GM18511 (cell line): ENCODE results near the gene EPHA2.

Source experiments
- ATAC-seq: cut with Tn5 transposase; IDR thresholded peaks from one replicate; pipeline ENCODE4 v1.9.1; 2021; ENCODE audit warnings: mild to moderate bottlenecking, moderate library complexity; ENCODE audit not compliant: unreplicated experiment

Gene EPHA2

DNA sequence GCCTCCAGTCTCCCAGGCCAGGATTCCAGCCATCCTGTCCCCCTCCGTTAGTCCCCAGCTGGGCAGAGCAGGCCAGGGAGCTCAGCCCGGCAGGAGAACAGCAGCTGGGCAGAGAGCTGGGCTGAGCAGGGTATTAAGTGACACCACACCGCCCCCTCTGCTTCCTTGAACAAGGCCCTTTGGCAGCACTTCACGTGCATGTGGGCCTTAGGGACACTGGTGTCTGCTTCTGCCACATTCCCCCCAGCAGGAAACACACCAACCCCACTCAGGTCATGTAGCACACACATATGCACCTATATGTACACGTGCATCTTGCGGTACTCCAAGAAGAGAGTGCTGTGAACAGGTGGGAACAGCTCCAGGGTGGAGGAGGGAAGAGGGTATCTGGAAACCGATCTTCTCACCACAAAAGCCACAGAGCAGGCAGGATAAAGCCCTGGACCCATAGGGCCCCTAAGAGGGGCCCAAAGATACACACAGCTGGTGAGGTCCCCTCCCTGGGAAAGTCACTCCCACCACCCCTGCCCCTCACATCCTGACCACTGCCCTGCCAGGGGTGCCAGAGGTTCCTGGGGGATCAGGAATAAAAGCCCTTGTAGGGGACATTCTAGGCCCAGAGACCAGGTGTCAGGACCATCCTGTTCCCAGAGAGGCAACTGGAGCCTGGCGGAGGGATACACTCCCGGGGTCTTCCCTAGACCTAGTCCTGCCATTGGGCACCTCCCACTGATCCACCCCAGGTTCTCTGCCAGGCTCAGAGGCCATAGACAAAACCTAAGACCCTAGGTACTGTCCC is 4.5 kb downstream of the EPHA2 start:
- no peak for ATAC-seq

DNA sequence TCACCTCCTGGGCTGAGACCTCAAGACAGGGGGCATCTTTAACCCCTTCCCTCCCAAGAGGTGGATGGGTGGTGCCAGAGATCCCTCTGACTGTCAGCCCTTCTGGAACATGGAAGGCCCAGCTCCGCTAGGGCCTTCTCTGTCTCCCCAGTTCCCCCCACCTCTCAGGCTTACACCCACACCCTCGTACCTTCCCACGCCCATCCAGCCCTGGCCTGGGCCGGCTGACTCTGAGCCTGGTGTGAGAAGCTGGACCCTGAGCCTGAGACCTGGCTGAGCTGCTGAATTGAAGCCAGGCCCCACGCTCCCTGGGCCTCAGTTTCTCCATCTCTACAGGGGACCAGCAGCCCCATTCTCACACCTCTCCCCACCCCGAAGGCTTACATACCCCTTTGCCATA is 5.4 kb downstream of the EPHA2 start:
- no peak for ATAC-seq

DNA sequence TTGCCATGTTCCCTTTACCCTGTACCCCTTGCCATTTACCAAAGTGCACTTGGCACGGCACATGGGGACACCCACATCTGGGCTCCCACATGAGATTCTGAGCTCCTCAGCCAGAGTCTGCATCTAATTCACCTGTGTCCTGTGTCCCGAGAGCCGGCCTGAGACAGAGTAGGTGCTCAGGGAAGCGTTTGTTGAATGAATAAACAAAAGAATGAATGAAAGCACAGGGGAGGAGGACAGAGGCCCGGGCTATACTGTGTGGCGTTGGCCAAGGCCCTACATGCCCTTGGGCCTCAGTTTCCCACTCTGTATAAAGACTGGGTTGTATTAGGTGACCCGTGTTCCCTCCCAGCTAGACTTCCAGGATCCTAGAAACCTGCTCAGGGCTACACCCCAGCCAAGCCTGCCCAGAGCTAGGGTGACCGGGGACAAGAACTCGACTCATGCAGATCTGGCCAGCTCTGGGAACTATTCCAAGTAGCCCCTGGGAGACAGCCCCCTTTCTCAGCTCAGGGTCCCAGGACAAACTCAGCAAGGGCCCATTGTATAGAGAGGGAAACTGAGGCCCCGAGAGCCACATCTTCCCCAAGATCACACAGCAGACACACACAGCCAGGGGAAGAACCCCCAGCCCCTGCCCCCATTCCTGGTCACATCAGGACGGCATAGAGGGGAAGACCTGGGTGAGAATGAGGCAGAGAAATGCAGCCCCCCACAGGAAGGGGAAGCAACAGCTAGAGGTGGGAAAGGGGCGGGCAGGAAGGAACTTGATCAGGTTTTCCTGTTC is 6.0 kb downstream of the EPHA2 start:
- ATAC-seq, result no peak

GRCh38 chr1:16149146-16149545 is 6.7 kb downstream of the EPHA2 start:
- ATAC-seq, result no peak

DNA sequence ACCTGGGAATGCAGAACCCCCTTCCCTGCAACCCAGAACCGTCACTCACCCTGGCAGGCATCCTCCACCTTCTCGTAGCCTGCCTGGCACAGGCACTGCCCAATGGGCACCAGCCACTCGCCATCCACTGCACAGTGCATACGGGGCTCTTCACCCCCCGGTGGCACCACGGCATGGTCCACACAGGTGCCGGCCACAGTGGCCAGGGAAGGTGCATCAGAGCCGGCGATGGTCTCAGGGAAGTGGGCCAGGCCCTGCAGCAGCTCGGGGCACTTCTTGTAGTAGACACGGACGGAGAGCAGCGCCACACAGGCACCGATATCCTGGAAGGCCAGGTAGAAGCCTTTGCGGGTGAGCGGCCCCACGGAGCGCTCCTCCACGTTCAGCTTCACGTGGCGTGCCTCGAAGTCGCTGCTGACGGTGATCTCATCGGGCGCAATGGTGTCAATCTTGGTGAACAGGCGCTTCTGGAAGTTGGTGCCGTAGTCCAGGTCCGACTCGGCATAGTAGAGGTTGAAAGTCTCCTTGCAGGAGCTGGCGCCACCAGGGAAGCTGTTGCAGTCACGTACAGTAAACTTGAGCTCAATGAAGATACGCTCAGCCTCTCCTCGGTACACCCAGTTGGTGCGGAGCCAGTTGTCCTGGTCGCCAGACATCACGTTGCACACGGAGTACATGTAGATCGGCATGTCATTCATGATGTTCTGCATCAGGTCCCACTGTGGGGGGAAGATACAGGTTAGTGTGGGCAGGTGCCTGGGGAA is 7.4 kb downstream of the EPHA2 start:
- no peak for ATAC-seq

- no peak for ATAC-seq
These were observed 8.5 kb downstream of the EPHA2 start for GRCh38 chr1:16147156-16147926.

- no peak for ATAC-seq
These were observed 9.4 kb downstream of the EPHA2 start for GRCh38 chr1:16146279-16147155.

DNA sequence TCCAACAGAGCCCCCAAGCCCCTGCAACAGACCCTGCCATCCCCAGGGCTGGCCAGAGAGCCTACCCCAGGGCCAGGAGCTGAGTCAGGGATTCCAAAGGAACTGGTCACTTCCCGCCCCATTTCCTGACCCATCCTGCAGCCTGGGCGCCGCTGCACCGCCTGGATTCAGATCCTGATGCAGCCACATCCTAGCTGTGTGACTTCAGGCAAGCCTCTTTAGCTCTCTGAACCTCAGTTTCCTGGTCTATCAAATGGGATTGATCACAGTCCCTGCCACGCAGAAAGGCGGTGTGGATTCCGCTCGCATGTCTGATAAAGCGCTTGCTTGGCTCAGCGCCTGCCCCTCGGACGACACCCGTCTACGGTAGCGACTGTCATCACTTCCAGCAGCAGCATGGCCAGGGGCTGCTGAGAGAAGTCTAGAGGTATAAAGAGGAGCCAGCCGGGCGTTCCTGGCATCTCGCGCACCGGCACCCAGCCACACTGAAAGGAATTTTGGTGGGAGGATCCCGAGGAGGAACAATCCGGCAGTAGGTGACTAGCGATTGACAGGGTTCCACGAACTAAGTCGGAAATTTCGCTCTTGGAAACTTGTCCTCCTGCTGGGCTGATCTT is 10.1 kb downstream of the EPHA2 start:
- ATAC-seq, result no peak

DNA sequence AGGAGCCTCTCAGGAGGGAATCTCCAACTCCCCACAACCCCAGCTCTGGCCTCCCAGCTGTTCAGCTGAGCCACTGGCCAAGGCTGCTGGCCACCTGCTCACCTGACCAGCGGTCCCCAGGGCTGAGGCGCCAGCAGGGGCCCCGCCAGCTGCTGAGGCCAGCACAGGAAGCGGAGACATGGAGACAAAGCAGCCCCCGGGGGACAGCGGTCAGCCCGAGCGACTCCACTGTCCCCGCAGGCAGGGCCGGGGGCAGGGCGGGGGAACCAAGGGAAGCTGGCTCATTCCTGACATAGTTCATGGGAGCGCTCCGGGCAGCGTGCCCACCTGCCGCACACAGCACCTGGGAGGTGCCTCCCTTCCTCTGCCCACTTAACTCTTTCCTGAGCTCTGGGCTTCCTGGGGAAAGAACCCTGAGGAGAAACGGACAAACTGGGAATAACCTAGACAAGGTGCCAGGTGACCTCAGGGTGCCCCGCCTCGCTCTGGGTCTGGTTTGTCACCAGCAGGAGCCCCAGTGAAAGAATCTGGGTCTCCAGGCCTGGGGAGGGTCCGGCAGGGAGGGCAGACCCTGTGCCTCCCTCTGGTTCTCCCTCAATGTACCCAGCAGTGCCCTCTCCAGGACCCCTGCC is 10.7 kb downstream of the EPHA2 start:
- no peak for ATAC-seq

DNA sequence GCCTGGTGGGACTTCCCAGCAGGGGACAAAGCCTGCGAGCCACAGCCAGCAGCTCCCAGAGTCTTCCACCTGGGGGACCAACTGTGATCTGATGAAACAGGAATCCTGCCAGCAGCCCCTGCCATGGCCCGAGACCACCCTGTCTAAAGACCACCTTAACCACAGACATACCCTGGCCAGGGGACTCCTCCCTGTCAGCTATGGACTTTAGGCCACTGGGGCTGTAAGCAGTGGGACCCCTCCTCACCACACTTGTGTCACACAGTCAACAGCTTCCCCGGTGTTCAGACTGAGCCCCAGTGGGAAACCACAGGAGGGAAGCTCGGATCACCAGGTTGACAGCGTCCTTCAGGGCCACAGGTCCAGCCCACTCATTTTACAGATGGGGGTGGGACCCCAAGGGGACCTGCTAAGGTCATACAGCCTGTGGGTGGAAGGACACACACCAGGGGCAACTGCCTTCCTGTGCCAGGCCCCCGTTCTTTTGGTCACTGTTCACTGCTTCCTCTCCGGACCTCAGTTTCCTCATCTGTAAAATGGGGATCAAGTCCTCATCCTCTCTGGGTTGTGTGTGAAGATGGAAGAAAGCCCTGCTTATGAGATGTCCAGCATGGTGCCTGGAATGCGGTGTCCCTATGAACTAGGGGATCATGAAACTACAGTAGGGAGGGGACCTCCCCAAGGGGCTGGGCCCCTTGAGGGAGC is 11.4 kb downstream of the EPHA2 start:
- no peak for ATAC-seq

DNA sequence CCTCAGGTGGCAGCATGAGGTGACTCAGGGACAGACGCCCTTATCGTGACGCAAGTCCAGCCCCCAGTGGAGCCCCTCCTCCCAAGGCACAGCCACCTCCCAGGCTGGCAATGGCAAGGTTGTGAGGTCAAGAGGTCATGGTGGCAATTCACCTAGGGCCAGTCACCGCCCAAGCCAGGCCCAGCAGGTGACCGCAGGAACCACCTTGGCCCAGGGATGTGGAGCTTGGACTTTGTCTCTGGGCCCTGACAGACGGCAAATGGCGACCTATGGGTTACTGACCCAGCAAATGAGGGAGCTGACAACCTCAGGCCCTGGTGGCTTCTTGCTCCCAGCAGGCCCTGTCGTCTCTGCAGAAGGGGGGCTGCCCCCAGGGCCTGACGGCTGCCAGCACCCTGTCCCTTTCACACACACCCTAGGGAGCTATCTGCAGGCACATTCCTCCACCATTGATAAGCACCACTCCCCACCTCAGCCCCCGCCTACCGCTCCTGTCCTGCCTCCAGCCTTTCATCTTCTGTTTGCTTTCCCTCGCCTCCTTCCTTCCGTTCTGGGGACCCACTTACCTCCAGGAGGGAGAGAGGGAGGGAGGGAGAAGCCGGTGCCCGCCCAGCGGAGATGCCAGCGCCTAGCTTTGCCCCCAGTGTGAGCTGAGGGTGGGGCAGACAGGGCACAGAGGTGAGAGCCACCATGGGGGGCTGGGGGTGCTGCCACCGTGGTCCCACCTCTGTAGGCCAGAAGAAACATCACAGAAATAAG is 12.1 kb downstream of the EPHA2 start:
- no peak for ATAC-seq

- no peak for ATAC-seq
These were observed 12.8 kb downstream of the EPHA2 start for GRCh38 chr1:16143005-16143565.

GRCh38 chr1:16142383-16142995 is 13.4 kb downstream of the EPHA2 start:
- ATAC-seq, result no peak

DNA sequence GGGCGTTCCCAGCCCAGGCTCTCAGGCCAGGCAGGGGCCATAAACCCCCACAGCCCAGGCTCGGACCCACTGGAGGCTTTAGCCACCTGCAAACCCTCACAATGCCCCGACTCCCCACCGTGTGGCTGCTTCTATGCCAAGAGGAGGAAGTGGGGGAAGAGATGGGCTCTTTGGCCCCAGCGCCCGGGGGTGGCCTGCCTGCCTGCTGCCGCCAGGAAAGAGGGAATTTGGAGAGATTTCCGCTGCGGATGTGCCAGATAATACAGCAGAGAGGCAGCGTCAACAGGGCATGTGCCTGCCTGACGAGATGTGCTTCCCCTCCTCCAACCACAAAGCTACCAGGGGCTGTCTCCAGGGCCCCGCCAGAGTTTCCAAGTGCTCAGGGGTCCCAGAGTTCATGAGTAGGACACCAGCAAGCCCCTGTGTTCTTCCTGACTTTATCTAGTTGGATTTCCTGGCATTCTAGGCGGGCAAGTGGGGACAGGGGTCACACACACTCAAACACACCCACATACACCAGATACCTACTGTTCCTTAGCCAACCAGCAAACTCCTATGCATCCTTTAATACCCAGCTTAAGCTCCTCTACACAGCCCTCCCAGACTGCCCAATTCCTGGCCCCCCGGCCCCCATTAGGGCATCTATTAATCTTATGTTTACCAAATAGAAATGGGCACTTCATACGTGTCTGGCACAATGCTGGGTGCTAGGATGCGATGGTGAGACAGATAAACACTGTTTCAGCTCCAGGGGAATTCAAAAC is 14.1 kb downstream of the EPHA2 start:
- no peak for ATAC-seq

- ATAC-seq, result no peak
These were observed 15.7 kb downstream of the EPHA2 start for GRCh38 chr1:16140068-16140596.

GRCh38 chr1:16139473-16139962 is 16.4 kb downstream of the EPHA2 start:
- ATAC-seq, result no peak
